GM19240 (cell line): Measurements from ENCODE around the gene ZP1.
"Not testable (repeated sequence)": the region's sequence is repeated elsewhere in the genome, so short reads cannot be mapped to it uniquely, and the experiment has no call there.

Source experiments
- DNase-seq: peaks from one replicate; pipeline ENCODE4 v3.0.0; 2011; ENCODE audit warnings: low spot score; ENCODE audit not compliant: insufficient read length

Gene ZP1

DNA sequence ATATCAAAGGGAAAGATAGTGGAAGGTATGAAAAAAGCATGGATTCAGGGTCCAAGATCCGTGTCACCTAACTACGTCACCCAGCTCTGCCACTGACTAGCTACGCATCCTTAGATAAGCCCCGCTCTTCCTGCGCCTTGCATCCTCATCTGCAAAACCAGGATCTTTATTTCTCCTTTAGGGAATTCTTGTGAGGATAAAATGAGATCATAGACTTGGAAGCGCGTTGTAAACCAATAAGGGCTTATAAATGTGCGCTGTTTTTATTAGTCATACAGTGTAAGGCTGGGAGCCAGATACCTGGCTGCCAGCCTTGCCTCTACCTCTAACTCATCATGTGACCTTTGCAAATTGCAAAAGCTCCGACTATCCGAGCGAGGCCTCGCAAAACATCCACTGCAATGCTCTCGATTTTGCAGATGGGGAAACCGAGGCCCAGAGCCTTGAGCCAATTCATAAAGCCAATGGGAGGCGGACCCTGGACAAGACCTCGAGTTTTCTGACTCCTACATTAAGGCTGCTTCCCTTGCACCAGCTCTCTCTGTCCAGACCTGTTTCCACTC, 38.3 kb downstream of the ZP1 start:
- DNase-seq: no peak

DNA sequence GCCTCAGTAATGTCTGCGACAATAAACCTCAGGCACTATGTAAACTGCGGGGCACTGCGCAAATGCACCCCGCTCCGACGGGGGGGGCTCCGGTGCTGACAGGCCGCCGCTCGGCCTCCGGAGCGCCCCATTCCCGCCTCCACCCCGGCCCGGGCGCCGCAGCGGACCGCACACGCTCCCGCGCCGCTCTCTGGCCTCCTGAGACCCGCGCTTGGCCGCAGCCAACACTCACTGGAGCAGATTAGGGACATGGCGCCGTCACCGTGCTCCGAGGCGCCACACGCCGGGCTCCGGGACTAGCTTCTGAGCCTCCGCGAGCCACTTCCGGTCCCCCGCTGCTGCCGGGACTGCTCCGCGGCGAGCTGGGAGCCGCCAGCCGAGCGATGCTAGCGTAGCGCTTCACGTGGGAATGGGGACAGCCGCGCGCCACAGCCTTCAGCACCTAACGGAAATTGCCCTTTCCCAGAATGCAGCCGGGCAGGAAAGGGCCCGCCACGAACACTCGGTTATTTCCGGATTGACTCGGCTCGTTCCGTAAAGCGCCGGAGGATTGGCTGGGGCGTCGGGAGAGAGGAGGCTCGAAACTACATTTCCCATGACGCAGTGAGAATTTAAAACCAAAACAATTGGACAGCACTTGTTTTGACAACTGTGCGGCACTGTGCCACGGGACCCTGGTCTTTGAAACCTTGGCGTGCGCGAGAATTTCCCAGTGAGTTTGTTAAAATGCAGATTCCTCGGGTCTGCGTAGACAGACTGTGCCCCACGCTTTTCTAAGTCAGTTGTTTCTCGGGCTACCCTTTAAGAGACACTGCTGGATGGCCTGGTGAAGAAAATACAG, 39.0 kb downstream of the ZP1 start, which contains the start of gene PRPF19:
Gene PRPF19, minus strand, starts transcription at position 454 of the 841 bp plus-strand sequence. Its CDS starts 203 bp downstream, at position 251.
- DNase-seq: no peak

- no peak for DNase-seq
Measured at GRCh38 chr11:60908803-60909202, 41.5 kb downstream of the ZP1 start.

DNA sequence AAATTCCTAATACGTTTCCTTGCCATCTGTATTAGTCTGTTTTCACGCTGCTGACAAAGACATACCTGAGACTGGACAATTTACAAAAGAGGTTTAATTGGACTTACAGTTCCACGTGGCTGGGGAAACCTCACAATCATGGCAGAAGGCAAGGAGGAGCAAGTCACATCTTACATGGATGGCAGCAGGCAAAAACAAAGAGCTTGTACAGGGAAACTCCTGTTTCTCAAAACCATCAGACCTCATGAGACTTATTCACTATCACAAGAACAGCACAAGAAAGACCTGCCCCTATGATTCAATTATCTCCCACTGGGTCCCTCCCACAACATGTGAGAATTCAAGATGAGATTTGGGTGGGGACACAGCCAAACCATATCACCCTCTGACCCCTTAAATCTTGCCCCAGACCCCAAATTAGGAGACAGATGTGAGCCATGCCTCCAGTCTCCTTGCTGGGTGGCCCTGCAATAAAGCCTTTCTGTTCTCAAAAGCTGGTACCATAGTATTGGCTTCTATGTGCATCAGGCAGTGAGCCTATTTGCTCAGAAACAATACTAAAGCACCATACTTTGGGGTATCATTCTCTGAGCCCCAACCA, 42.4 kb downstream of the ZP1 start:
- not testable (repeated sequence) for DNase-seq

DNA sequence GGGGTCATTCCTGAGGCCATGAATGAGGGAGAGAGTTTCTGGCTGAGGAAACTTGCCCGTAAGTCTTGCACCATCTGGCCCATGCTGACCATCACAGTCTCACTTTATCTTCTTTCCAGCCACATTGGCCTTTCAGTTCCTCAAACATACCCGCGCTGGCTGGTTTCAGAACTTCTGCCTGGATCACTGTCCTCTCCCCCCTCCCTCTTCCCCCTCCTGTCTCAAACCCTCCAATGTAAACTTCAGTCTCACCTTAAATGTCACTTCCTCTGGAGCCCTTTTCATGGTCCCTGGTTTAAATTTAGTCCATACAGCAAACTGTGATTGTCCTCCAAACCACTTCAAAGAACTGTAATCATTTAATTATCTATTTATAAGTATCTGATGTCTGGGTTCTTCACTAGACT, 42.9 kb downstream of the ZP1 start:
- no peak for DNase-seq

GRCh38 chr11:60910711-60911380, 43.5 kb downstream of the ZP1 start:
- no peak for DNase-seq

GRCh38 chr11:60912223-60912850, 45.0 kb downstream of the ZP1 start:
- DNase-seq: no peak

DNA sequence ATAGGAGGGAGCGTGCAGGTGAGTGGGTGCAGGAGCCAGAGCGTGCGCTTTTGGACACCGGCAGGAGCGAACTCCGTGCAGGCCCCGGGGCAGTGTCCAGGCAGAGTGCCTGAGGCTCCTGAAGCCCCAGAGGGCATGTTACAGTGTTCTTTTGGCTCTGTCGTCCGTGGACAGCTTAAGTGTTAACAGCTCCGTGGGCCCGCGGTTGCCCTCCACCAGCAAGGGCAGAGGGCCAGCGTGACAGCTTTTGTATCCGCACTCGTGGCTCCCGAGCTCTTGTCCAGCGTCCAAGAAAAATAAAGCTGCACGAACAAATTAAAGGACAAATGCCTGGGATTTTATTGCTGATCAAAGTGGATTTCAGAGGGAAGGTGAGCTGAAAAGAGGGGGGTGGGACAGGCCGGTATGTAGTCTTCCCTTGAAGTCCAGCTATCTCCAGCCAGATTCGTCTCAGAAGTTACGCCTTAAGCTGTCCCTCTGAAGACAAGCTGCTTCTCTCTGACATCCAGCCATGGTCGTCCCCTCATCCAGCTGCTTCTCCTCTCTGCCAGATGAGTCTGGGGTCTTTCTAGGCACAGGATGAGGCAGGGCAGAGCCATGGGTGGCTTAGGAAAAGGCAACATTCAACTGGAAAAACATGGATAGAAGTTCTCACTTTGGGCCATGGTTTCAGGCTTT, 45.6 kb downstream of the ZP1 start:
- no peak for DNase-seq

- DNase-seq: no peak
Measured at GRCh38 chr11:60913793-60914632, 46.7 kb downstream of the ZP1 start, which contains the start of gene TMEM109. TSS of gene TMEM109 (plus strand) at chr11:60914158. CDS start at chr11:60919694, 5,536 bp downstream.

DNA sequence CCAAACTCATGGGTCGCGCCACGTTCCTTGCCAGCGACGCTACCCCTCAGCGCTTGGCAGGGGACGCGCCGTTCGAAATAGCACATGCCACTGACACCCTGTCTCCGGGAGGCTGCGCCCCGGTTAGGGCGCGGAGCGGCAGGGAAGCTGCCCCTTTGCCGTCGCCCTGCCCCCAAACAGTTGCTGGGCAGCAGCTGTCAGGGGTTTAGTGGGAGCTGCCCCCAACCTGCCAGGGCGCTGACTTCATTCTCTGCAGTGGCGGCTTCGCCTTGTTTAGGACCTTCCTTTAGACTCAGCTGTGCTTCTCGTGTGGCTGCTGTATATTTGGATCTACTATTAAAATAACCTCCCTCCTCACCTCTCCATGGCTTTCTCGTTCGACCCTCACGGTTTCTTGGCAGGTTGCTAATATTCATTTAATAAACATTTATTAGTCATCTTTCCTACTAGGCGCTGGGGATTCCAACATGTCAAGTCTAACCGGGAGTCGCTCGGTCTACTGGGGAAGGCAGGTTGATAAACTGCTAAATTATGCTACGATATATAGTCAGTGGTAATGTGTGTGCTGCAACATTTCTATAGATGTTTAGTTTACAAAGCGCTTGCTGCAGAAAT, 47.4 kb downstream of the ZP1 start:
- DNase-seq: no peak

- DNase-seq: peak; percentile 87
Measured at GRCh38 chr11:60915248-60915914, 48.0 kb downstream of the ZP1 start.

DNA sequence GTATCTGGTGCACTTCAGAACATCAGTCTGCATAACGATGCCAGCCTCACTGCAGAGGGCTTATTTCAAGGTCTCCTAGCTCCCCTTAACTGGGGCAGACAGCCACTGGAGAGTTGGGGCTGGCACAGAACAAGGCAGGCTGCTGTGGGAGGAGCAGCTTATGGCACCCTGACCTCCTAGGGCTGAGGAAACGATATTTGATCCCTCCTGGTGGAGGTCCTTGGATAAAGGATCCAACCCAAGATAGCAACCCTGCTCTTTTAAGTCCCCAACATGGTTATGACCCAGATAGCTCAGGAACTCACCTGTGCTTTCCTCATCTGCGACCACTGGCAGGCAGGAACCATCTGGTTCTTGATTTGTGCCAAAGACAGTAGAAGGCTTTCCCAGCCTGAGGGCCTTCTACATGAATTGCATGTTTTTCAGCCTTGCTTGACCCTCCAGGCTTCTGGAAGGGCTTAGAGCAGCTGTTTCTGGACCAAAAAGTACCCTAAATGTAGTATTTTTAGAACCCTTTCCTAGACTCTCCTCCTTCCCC, 49.4 kb downstream of the ZP1 start:
- no peak for DNase-seq

DNA sequence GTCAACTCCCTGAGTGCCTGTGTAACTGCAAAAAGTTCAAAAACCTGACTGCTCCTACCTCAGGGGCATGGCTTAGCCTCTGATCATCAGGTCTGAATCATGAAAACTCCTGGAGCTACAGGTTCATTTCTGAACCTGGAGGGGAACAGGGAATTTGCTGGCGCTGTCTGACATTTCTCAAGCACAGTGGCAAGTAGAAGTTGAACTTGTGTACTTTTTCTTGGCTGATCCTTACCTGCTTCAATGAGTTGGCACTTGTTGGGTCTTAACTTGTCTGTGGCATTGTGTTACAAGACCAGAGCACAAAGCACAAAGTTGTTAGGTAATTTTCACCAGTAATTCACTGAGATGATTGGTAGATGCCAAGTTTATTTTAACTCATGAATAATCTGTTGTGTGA, 49.9 kb downstream of the ZP1 start:
- DNase-seq: no peak

GRCh38 chr11:60918251-60918938, 51.1 kb downstream of the ZP1 start:
- DNase-seq: no peak

- DNase-seq: no peak
Measured at GRCh38 chr11:60918939-60919265, 51.6 kb downstream of the ZP1 start.

GRCh38 chr11:60919320-60919719, 52.0 kb downstream of the ZP1 start:
- no peak for DNase-seq

DNA sequence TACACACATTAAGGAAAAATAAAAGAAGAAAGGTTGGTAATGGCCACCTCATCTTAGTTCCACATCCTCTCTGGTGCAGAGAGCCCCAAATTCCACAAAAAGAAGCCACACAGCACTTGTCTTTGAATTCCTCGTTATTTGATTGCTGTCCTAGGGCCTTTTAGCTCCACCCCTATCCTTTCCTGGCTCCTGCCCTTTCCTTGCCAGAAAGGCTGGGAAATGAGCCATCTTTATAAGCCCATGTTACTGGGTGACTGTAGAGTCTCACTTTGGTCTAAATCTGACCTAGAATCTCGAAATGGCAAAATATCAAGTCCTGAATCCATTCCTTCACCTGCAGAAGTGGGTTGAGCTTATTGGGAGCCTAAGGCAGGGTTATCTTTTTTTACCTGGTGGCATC, 52.6 kb downstream of the ZP1 start:
- DNase-seq: no peak

DNA sequence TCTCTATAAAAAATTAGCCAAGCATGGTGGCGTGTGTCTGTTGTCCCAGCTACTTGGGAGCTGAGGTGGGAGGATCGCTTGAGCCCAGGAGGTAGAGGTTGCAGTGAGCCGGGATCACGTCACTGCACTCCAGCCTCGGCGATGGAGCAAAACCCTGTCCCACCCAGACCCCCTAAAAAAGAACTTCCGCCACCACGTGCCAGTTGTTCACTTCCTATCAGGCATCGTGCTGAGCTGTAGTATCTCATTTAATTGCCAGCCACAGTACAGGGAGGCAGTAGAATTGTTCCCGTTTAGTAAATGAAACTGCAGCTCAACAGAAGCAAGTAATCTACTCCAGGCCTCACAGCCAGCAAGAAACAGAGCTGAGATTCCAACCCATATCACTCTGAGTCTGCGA, 53.9 kb downstream of the ZP1 start:
- no peak for DNase-seq
